Gastrocnemius medialis (tissue), 4 donors: ENCODE results near the gene NUBPL.

Source experiments
- POLR2A ChIP-seq, 2 donors: fragments of 450-650 bp; IDR thresholded peaks; one replicate each; pipeline ENCODE4 v1.6.1; 2017; ENCODE audit warnings: antibody characterized with exemption in 2 of 2, mild to moderate bottlenecking in 2 of 2, moderate library complexity in 2 of 2
- TF ChIP-seq, protein P1 (sequence below), 5 experiments: fragments of 450-650 bp in 3 of 5; fragments of 200-600 bp in 2 of 5; sonication (generic) in 2 of 5; IDR thresholded peaks in 4 of 5; conservative IDR thresholded peaks in 1 of 5; 1 replicate in 4 of 5; 2 replicates in 1 of 5; pipeline ENCODE4 v1.5.1; 2016 to 2019; ENCODE audit warnings: antibody characterized with exemption in 5 of 5, mild to moderate bottlenecking in 3 of 5, moderate library complexity in 3 of 5

DNA sequence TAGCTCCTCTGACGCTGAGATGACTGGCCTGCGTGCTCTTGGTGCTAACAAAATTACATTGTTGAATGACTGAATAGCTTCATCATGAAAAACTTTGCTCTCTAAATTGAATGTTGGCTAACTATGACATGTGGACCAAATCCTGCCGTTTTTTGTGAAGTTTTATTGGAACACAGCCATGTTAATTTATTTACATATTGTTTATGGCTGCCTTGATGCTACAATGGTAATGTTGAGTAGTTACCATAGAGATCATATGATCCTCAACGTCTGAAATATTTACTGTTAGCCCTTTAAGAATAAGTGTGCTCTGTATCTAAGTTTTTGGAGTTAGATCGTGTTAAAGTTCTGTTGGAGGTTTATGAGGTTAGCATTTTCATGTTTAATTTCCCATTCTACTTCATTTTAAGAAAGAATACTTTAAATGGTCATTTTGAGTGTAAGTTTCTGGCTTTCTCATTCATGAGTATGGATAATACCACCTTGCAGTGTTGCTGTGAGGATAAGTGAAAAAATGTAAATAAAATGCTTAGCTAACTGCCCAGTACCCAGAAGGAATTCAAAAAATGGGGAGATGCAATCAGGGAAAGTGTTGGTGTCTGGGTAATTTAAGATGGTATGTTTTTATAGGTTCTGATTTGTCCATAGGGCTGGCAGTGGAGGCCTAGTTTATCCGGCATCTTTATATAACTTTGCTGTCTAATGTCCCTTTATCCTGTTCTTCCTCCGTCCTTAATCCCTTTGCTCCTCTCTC is 35.3 kb downstream of the NUBPL start:
- TF ChIP-seq POLR2A (IDR thresholded peaks at IDR 0.05), result no peak
- TF ChIP-seq, protein P1, sequence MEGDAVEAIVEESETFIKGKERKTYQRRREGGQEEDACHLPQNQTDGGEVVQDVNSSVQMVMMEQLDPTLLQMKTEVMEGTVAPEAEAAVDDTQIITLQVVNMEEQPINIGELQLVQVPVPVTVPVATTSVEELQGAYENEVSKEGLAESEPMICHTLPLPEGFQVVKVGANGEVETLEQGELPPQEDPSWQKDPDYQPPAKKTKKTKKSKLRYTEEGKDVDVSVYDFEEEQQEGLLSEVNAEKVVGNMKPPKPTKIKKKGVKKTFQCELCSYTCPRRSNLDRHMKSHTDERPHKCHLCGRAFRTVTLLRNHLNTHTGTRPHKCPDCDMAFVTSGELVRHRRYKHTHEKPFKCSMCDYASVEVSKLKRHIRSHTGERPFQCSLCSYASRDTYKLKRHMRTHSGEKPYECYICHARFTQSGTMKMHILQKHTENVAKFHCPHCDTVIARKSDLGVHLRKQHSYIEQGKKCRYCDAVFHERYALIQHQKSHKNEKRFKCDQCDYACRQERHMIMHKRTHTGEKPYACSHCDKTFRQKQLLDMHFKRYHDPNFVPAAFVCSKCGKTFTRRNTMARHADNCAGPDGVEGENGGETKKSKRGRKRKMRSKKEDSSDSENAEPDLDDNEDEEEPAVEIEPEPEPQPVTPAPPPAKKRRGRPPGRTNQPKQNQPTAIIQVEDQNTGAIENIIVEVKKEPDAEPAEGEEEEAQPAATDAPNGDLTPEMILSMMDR (IDR thresholded peaks at IDR 0.05 in 4 of 5, conservative IDR thresholded peaks at IDR 0.05 in 1 of 5), result no peak
